Measurements from ENCODE around the gene COX19.
"Not testable (repeated sequence)": the region's sequence is repeated elsewhere in the genome, so short reads cannot be mapped to it uniquely, and the experiment has no call there.

COX19 gene

GRCh38 chr7:960269-960871 lies 15.0 kb downstream of the COX19 start:
- Histone ChIP-seq H3K4me1 (ENCODE audit: control insufficient read depth in 2 of 2, insufficient read depth in 2 of 2, low read length in 2 of 2) (peaks cover 9 to 22% of the 10 kb centered on the region in 2 donors), H3K27ac (ENCODE audit: low read depth in 2 of 2, low read length in 2 of 2) (no peak overlapping the region), H3K9me3 (ENCODE audit: control insufficient read depth in 2 of 2, low read length in 2 of 2) (no peaks in the 10 kb centered on the region), H3K36me3 (ENCODE audit: control insufficient read depth in 2 of 2, insufficient read depth in 2 of 2, low read length in 2 of 2) (no peaks in the 10 kb centered on the region), H3K9ac (ENCODE audit: low read depth in 1 of 2, low read length in 2 of 2) (no peak overlapping the region), H3K27me3 (ENCODE audit: control insufficient read depth in 2 of 2, insufficient read depth in 2 of 2, low read length in 2 of 2) (peaks cover 2 to 4% of the 10 kb centered on the region in 2 donors), H3K4me3 (ENCODE audit: low read length in 2 of 2) (no peak overlapping the region)

- not testable (repeated sequence) for H3K36me3 ChIP-seq (ENCODE audit: control insufficient read depth in 2 of 2, insufficient read depth in 2 of 2, low read length in 2 of 2); H3K9me3 ChIP-seq (ENCODE audit: control insufficient read depth in 2 of 2, low read length in 2 of 2); H3K27me3 ChIP-seq (ENCODE audit: control insufficient read depth in 2 of 2, insufficient read depth in 2 of 2, low read length in 2 of 2); H3K27ac ChIP-seq (ENCODE audit: low read depth in 2 of 2, low read length in 2 of 2); H3K9ac ChIP-seq (ENCODE audit: low read depth in 1 of 2, low read length in 2 of 2); H3K4me3 ChIP-seq (ENCODE audit: low read length in 2 of 2)
- H3K4me1 ChIP-seq (ENCODE audit: control insufficient read depth in 2 of 2, insufficient read depth in 2 of 2, low read length in 2 of 2) = peaks cover 8 to 20% of the 10 kb centered on the region in 2 donors
These were observed 15.6 kb downstream of the COX19 start for GRCh38 chr7:959740-960139.

- peaks cover 2 to 4% of the 10 kb centered on the region in 2 donors for H3K27me3 ChIP-seq (ENCODE audit: control insufficient read depth in 2 of 2, insufficient read depth in 2 of 2, low read length in 2 of 2)
- H3K9ac ChIP-seq (ENCODE audit: low read depth in 1 of 2, low read length in 2 of 2) = no peak overlapping the region
- no peaks in the 10 kb centered on the region for H3K36me3 ChIP-seq (ENCODE audit: control insufficient read depth in 2 of 2, insufficient read depth in 2 of 2, low read length in 2 of 2)
- H3K4me1 ChIP-seq (ENCODE audit: control insufficient read depth in 2 of 2, insufficient read depth in 2 of 2, low read length in 2 of 2) = peaks cover 4 to 16% of the 10 kb centered on the region in 2 donors
- no peak overlapping the region for H3K27ac ChIP-seq (ENCODE audit: low read depth in 2 of 2, low read length in 2 of 2)
- no peaks in the 10 kb centered on the region for H3K9me3 ChIP-seq (ENCODE audit: control insufficient read depth in 2 of 2, low read length in 2 of 2)
- H3K4me3 ChIP-seq (ENCODE audit: low read length in 2 of 2) = no peak overlapping the region
These were observed 16.1 kb downstream of the COX19 start for GRCh38 chr7:959271-959670.

GRCh38 chr7:958221-959200 lies 16.8 kb downstream of the COX19 start:
- no peak overlapping the region for H3K27ac ChIP-seq (ENCODE audit: low read depth in 2 of 2, low read length in 2 of 2)
- H3K4me3 ChIP-seq (ENCODE audit: low read length in 2 of 2) = no peak overlapping the region
- no peaks in the 10 kb centered on the region for H3K9me3 ChIP-seq (ENCODE audit: control insufficient read depth in 2 of 2, low read length in 2 of 2)
- H3K36me3 ChIP-seq (ENCODE audit: control insufficient read depth in 2 of 2, insufficient read depth in 2 of 2, low read length in 2 of 2) = no peaks in the 10 kb centered on the region
- no peak overlapping the region for H3K9ac ChIP-seq (ENCODE audit: low read depth in 1 of 2, low read length in 2 of 2)
- peaks cover 3 to 13% of the 10 kb centered on the region in 2 donors for H3K4me1 ChIP-seq (ENCODE audit: control insufficient read depth in 2 of 2, insufficient read depth in 2 of 2, low read length in 2 of 2)
- H3K27me3 ChIP-seq (ENCODE audit: control insufficient read depth in 2 of 2, insufficient read depth in 2 of 2, low read length in 2 of 2) = peaks cover 1 to 2% of the 10 kb centered on the region in 2 donors

GRCh38 chr7:957418-958220 lies 17.7 kb downstream of the COX19 start:
- H3K4me1 ChIP-seq (ENCODE audit: control insufficient read depth in 2 of 2, insufficient read depth in 2 of 2, low read length in 2 of 2) = peaks cover 7 to 19% of the 10 kb centered on the region in 2 donors
- no peak overlapping the region for H3K9ac ChIP-seq (ENCODE audit: low read depth in 1 of 2, low read length in 2 of 2)
- no peaks in the 10 kb centered on the region for H3K36me3 ChIP-seq (ENCODE audit: control insufficient read depth in 2 of 2, insufficient read depth in 2 of 2, low read length in 2 of 2)
- H3K9me3 ChIP-seq (ENCODE audit: control insufficient read depth in 2 of 2, low read length in 2 of 2) = no peaks in the 10 kb centered on the region
- H3K27ac ChIP-seq (ENCODE audit: low read depth in 2 of 2, low read length in 2 of 2) = no peak overlapping the region
- no peak overlapping the region for H3K4me3 ChIP-seq (ENCODE audit: low read length in 2 of 2)
- peaks cover 0 to 2% of the 10 kb centered on the region in 2 donors for H3K27me3 ChIP-seq (ENCODE audit: control insufficient read depth in 2 of 2, insufficient read depth in 2 of 2, low read length in 2 of 2)

- no peaks in the 10 kb centered on the region for H3K36me3 ChIP-seq (ENCODE audit: control insufficient read depth in 2 of 2, insufficient read depth in 2 of 2, low read length in 2 of 2)
- no peak overlapping the region for H3K9ac ChIP-seq (ENCODE audit: low read depth in 1 of 2, low read length in 2 of 2)
- H3K4me1 ChIP-seq (ENCODE audit: control insufficient read depth in 2 of 2, insufficient read depth in 2 of 2, low read length in 2 of 2) = peaks cover 9 to 25% of the 10 kb centered on the region in 2 donors
- no peak overlapping the region for H3K27ac ChIP-seq (ENCODE audit: low read depth in 2 of 2, low read length in 2 of 2)
- H3K9me3 ChIP-seq (ENCODE audit: control insufficient read depth in 2 of 2, low read length in 2 of 2) = no peaks in the 10 kb centered on the region
- H3K4me3 ChIP-seq (ENCODE audit: low read length in 2 of 2) = no peak overlapping the region
- peaks cover 0 to 2% of the 10 kb centered on the region in 2 donors for H3K27me3 ChIP-seq (ENCODE audit: control insufficient read depth in 2 of 2, insufficient read depth in 2 of 2, low read length in 2 of 2)
These were observed 19.3 kb downstream of the COX19 start for GRCh38 chr7:956031-956430.

- H3K9me3 ChIP-seq (ENCODE audit: control insufficient read depth in 2 of 2, low read length in 2 of 2) = no peaks in the 10 kb centered on the region
- peaks cover 9 to 31% of the 10 kb centered on the region in 2 donors for H3K4me1 ChIP-seq (ENCODE audit: control insufficient read depth in 2 of 2, insufficient read depth in 2 of 2, low read length in 2 of 2)
- peak within 1 kb of the TSS; percentile 70 to 73 for H3K9ac ChIP-seq (ENCODE audit: low read depth in 1 of 2, low read length in 2 of 2)
- peak within 1 kb of the TSS; percentile 62 to 70 for H3K4me3 ChIP-seq (ENCODE audit: low read length in 2 of 2)
- H3K36me3 ChIP-seq (ENCODE audit: control insufficient read depth in 2 of 2, insufficient read depth in 2 of 2, low read length in 2 of 2) = no peaks in the 10 kb centered on the region
- peaks cover 0 to 2% of the 10 kb centered on the region in 2 donors for H3K27me3 ChIP-seq (ENCODE audit: control insufficient read depth in 2 of 2, insufficient read depth in 2 of 2, low read length in 2 of 2)
- H3K27ac ChIP-seq (ENCODE audit: low read depth in 2 of 2, low read length in 2 of 2) = peak within 1 kb of the TSS; percentile 84 to 90
These were observed 20.8 kb downstream of the COX19 start, which contains the start of gene ADAP1 for GRCh38 chr7:954330-955238. Gene ADAP1 (minus strand): TSS chr7:954680. CDS start chr7:954477, 203 bp downstream.

- Histone ChIP-seq H3K4me1 (ENCODE audit: control insufficient read depth in 2 of 2, insufficient read depth in 2 of 2, low read length in 2 of 2) (peaks cover 13 to 24% of the 10 kb centered on the region in 2 donors), H3K27me3 (ENCODE audit: control insufficient read depth in 2 of 2, insufficient read depth in 2 of 2, low read length in 2 of 2) (peaks cover 0 to 2% of the 10 kb centered on the region in 2 donors), H3K36me3 (ENCODE audit: control insufficient read depth in 2 of 2, insufficient read depth in 2 of 2, low read length in 2 of 2) (no peaks in the 10 kb centered on the region), H3K27ac (ENCODE audit: low read depth in 2 of 2, low read length in 2 of 2) (peak overlapping the region; percentile 84 to 90), H3K4me3 (ENCODE audit: low read length in 2 of 2) (peak overlapping the region; percentile 62 to 70), H3K9me3 (ENCODE audit: control insufficient read depth in 2 of 2, low read length in 2 of 2) (no peaks in the 10 kb centered on the region), H3K9ac (ENCODE audit: low read depth in 1 of 2, low read length in 2 of 2) (peak overlapping the region; percentile 70 to 73)
These were observed 21.6 kb downstream of the COX19 start for GRCh38 chr7:953547-954327.

All from mucosa of rectum (tissue), 2 donors.